GM03348 (cell line): Measurements from ENCODE around the gene CHST11.
"Not testable (repeated sequence)": the region's sequence is repeated elsewhere in the genome, so short reads cannot be mapped to it uniquely, and the experiment has no call there.

Experiments
- DNase-seq: peaks from one replicate; pipeline ENCODE4 v3.0.0; 2012; ENCODE audit warnings: low spot score

Gene CHST11

DNA sequence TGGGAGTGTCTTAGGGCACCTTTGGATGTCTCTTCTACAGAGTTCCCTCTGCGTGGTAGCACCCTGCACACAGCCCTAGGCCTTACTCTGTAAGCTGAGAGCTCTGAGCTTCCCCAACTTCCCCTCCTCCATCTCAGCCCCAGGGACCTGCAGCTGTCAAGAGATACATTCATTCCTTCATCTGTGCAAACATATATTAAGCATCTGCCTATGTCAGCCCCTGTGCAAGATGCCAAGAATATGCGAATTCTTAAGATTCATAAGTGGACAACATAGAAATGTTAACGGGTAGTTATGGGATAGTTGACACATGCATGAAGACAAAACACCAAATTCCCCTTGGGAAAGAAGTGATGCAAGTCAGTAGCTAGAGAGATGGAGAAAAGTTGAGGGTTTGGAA lies 310.5 kb downstream of the CHST11 start:
- DNase-seq = no peak

DNA sequence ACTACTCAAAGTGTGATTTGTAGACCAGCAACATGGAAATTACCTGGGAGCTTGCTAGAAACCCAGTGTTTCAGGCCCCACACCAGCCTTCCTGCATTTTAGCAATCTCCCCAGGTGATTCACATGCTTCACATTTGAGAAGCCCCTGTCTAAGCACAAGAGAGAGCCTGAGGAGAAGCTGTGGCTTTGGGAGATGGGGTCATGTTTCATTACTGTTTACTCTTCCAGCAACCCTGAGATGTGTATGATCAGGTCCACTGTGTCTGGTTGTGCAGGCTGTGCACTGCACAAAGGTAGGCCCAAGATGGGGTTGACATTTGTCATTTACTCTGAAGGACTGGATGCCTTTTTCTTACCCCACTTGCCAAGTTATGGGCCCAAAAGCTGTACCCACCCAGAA lies 311.3 kb downstream of the CHST11 start:
- no peak for DNase-seq

DNA sequence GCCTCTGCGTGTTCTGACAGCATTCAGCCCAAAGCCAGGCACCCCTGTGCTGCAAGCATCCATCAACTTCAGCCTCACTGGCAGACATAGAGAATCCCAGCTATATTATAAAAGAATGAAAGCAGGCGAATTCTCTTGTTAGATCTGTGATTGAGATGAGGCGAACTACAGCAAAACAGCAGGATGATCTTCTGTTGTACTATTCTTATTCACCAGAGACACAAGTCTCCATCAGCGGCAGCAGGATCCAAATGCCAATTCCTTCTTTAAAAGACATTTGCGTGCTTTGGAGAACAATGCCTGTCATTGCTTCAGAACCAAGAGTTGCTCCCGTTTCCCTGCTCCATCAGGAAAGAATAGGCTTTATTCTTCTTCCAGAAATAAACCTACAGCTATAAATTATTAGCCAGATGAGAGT lies 312.4 kb downstream of the CHST11 start:
- no peak for DNase-seq

GRCh38 chr12:104772336-104772735 lies 315.6 kb downstream of the CHST11 start:
- no peak for DNase-seq

GRCh38 chr12:104775731-104776231 lies 319.0 kb downstream of the CHST11 start:
- no peak for DNase-seq

DNA sequence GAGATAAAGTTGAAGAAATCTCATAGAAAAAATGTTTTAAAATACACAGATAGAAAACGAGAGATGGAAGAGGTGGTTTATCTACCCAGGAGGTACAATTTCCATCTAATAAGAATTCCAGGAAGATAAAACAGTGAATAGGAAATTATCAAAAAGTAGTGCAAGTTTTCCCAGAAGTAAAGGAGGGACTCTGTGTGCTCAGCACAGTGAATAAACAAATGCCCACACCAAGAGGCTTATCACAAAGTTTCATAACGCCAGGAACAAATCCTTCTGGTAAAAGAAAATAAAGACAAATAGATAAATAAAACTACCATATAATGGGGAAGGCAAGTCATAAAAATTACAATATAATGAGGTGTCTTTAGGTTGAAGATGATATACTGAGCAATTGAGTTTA lies 322.4 kb downstream of the CHST11 start:
- no peak for DNase-seq

- DNase-seq = no peak
These were observed 325.5 kb downstream of the CHST11 start for GRCh38 chr12:104782296-104782695.

DNA sequence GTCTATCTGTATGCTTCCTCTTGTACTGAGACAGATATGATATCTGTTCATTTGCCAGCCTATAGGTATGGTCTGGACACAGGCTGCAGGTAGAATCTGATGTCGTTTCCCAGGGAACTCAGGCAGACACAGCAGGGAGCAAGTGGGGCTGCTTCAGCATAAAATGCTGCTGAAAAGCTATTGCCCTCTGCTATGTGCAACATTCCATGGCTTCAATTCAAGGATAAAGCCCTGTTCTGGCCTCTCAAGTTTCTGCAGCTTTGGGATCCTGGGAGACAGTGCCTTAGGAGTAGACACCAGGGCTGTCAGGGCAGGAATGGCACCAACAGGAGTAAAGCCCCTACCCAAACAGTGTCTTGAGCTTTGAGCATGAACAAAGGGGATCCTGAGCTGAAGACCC lies 327.8 kb downstream of the CHST11 start:
- DNase-seq = peak; percentile 22

- DNase-seq = no peak
These were observed 329.1 kb downstream of the CHST11 start for GRCh38 chr12:104785886-104786285.

GRCh38 chr12:104786352-104786751 lies 329.6 kb downstream of the CHST11 start:
- no peak for DNase-seq

DNA sequence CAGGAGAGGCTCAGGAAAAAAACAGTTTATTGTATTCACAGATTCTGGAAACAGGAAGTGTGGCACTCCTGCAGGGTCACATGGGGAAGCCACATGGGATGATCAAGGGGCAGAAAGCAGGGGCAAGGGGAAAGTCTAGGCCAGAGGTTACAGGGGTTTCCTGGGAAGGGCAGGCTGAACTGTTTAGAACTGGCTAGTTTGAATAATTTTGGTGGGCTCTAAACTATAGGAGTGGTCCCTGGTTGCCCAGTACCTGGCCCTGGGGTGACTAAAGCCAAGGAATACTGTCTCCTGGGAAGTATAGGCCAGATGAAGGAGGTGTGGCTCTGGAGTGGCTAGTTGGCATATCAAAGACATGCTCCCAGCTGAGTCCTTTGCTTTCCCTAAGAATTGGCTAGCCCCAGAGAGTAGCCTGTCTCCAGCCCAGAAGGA lies 332.1 kb downstream of the CHST11 start:
- no peak for DNase-seq

DNA sequence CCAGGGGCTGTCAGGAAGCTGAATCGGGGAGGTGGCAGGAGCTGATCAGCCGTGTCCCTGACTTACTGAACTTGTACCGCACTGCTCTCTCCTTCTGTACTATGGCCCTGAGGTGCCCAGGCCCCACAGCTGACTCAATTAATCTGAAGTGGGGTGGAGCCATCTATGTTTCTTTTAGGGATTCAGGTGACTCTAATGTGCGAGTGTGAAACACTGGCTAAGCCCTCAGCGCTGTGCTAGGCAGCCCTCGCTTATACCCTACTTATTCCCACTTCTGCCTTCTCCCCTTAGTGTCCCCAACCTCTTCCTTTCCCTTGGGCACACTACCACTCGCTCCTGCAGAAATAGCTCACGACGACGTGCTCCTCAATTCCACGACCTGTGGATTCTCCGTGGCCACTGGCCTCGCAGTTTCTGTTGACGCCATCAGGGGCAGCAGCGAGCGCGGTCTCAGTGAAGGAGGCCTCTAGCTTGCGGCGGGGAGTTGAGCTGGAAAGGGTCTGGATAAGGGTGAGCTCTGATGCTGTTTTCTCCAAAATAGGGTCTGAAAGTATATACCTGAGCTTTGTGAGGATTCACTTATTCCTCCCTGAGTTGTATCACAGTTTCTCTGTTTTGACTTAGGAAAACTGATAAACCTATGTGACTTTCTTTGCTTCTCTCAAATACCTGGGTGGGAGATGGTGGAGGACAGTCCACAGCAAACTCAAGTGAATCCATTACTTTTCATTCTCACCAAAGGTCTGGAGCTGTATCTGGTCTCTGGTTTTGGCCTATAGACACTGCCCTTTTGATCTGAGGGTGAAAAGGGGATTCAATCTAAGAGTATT lies 333.8 kb downstream of the CHST11 start:
- peak; percentile 14 for DNase-seq

DNA sequence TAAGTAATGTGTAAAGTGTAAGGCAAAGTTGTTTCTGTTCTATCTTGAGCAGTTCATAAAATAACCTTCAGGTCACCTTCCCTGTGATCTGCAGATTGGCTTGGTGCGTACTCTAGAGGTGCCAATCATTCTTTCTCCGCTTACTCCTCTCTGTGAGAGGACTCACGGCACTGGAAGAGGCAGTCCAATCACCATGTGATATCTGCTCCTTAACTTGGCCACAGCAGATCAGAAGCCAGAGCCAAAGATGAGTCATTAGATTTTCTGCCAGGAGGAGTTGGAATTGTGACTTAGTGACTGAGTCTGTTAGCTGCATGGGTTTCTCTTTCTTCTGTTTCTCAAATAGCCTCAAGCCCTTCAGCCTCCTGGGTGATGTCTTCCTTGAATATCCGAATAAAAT lies 335.8 kb downstream of the CHST11 start:
- peak; percentile 81 for DNase-seq

GRCh38 chr12:104793285-104793684 lies 336.5 kb downstream of the CHST11 start:
- peak; percentile 84 for DNase-seq

GRCh38 chr12:104793968-104794367 lies 337.2 kb downstream of the CHST11 start:
- DNase-seq = no peak

DNA sequence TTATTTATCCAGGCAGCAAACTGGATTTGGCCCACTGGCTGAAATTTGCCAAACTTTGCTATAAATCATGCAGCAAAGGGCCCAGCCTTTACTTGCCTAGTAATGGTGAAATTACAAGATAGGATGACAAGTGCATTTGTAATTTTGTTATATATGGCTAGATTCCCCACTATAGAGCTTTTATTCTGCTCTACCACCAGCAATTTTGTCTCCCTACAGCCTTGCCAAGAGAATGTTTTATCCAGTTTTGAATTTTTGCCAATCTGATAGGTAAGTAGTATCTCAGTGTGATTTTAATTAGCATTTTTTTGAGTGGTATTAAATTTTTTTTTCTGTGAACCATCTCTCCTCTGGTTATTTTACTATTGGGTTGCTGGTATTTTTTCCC lies 339.7 kb downstream of the CHST11 start:
- no peak for DNase-seq

DNA sequence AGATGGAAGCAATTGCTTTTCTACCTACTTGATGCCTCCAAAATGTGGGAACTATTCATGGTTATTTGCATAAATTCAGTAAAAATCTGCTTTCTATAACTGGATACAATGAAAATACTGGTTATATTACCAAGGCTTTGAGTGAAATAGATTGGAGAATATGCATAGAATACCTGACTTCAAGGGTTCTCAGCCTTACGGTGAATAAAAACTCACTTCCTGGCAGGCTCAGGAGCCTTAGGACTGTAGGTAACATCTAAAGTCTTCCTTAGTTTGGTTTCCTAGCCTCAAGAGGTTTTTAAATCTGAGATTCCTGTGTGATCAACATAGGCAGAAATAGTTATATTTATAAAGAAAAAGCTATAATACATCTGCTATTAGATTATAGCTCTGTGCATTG lies 342.7 kb downstream of the CHST11 start:
- DNase-seq = no peak

DNA sequence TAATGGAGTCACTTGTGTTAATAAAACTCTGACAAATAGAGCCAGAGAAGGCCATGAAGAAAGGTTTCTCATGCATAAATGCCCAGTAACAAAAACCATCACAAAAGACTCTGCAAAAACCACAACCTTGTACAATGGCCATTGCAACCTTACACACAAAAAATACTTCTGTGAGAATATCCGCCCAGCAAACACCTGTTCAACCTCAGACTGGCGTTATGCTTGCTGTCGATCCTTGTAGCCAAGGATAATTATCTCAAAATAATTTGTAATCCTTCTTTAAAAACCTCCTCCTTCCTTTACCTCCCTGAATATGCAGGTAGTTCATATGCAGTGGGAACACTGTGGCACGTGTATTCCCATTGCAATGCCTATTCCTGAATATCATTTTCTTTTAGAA lies 344.3 kb downstream of the CHST11 start:
- DNase-seq = no peak

GRCh38 chr12:104801427-104801826 lies 344.7 kb downstream of the CHST11 start:
- DNase-seq = no peak

GRCh38 chr12:104802208-104802607 lies 345.5 kb downstream of the CHST11 start:
- peak; percentile 15 for DNase-seq

GRCh38 chr12:104805186-104805585 lies 348.4 kb downstream of the CHST11 start:
- peak; percentile 75 for DNase-seq

GRCh38 chr12:104806194-104806593 lies 349.4 kb downstream of the CHST11 start:
- DNase-seq = not testable (repeated sequence)

- no peak for DNase-seq
These were observed 352.5 kb downstream of the CHST11 start for GRCh38 chr12:104809251-104809650.
